Measurements from ENCODE around the gene AKR1D1.

AKR1D1 gene

GRCh38 chr7:138167869-138168296 lies 91.6 kb downstream of the AKR1D1 start:
- no peak for TF ChIP-seq CTCF (IDR thresholded peaks at IDR 0.05)
- Histone ChIP-seq H3K27ac (no peak overlapping the region), H2AFZ (no peak overlapping the region), H3K79me2 (no peaks in the 10 kb centered on the region), H3K4me3 (ENCODE audit: low read depth, low read length) (no peak overlapping the region), H3K4me1 (no peaks in the 10 kb centered on the region), H3K4me2 (ENCODE audit: low read length) (no peak overlapping the region), H3K36me3 (ENCODE audit: control insufficient read depth, insufficient read depth, low read length) (no peaks in the 10 kb centered on the region), H3K9ac (no peak overlapping the region), H3K9me3 (ENCODE audit: control insufficient read depth, low read length) (no peaks in the 10 kb centered on the region), H3K27me3 (ENCODE audit: control insufficient read depth, insufficient read depth, low read length) (no peaks in the 10 kb centered on the region)
